Activated T-cell treated with anti-CD3 and anti-CD28 coated beads for 1 hour (primary cell): ENCODE data around the gene TMEM221.

Experiments used
- DNase-seq: peaks from one replicate; pipeline ENCODE4 v3.0.0-alpha.2; 2020; ENCODE audit warnings: low read depth

The TMEM221 gene

GRCh38 chr19:17405250-17406045 lies 43.0 kb downstream of the TMEM221 start, which contains the start of gene BST2:
Gene BST2, minus strand, starts transcription at chr19:17405630. Its CDS starts 55 bp downstream, at chr19:17405575.
- peak; percentile 27 for DNase-seq

GRCh38 chr19:17404621-17405249 lies 43.7 kb downstream of the TMEM221 start:
- DNase-seq: no peak

DNA sequence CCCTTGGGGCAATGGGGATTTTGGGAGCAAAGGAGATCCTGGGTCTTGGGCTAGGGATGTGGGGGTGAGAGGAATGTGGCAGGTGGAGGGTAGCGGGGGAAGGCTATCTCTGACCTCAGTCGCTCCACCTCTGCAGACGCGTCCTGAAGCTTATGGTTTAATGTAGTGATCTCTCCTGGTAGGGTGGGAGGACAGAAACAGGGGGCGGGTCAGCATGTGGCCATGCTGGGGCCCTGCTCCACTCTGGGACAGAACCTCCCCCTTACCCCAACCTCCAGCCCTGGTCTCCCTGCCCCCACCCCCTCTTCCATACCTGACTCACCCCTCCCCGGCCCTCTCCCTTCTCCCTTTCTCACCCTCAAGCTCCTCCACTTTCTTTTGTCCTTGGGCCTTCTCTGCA lies 44.5 kb downstream of the TMEM221 start:
- no peak for DNase-seq

GRCh38 chr19:17402982-17403855 lies 45.2 kb downstream of the TMEM221 start:
- DNase-seq: peak; percentile 51

- no peak for DNase-seq
Measured at GRCh38 chr19:17401628-17402027, 46.8 kb downstream of the TMEM221 start.

- DNase-seq: no peak
Measured at GRCh38 chr19:17398902-17399527, 49.5 kb downstream of the TMEM221 start.

GRCh38 chr19:17394891-17395415 lies 53.5 kb downstream of the TMEM221 start:
- peak; percentile 55 for DNase-seq

DNA sequence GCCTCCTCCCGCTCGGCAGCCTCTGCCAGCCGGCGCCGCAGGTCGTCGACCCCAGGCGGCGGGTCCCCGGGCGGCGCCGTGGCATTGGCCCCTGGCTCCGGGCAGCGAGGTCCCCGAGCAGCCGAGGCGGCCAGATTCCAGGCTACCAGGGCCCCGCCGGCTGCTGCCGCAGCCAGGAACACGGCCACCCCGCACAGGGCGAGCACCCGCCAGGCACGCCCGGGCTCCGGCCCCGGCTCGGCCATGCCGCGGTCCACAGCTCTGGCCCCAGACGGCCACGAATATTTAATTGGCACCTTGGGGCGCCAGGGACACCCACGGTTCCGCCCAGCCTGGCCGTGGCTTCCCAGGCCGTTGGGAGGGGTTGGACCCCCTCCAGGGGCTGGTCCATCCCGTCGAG lies 54.6 kb downstream of the TMEM221 start, which contains the start of gene CCDC194:
Gene CCDC194, minus strand, starts transcription at position 283 of the 400 bp plus-strand sequence. Its CDS starts 38 bp downstream, at position 245.
- no peak for DNase-seq

GRCh38 chr19:17393002-17393401 lies 55.5 kb downstream of the TMEM221 start:
- DNase-seq: no peak

GRCh38 chr19:17391371-17392151 lies 56.9 kb downstream of the TMEM221 start:
- no peak for DNase-seq

GRCh38 chr19:17390665-17391370 lies 57.6 kb downstream of the TMEM221 start:
- peak; percentile 84 for DNase-seq

DNA sequence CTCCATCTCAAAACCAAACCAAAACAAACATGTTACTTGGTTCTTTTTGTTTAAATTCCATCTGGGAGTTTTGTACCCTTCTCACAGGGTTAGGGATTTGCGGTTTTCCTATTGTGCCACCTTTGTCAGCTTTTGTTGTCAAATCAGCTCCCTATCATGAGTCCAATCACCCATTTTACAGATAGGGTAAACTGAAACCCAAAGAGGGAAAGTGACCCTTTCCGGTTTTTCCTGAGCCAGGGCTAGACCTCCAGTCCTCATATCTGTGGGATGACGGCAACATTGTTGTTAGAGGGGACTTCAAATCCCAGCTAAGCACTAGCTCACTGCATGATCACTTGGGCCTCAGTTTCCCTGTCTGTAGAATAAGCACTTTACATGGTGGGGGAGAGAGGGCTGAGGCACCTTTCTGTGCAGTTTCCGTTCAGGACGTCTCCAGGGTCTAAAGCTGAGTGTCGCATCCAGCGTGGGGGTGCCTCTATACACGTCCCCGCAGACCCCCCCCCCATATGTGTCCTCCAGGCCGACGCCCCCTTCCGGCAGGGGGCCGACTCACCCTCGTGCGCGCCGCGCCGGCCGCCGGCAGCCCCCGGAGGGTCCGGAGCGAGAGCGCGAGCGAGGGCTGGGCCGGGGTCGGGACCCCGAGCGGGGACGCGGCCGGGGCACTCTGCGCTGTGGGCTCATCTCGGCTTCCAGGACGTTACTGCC lies 58.4 kb downstream of the TMEM221 start:
- DNase-seq: no peak

DNA sequence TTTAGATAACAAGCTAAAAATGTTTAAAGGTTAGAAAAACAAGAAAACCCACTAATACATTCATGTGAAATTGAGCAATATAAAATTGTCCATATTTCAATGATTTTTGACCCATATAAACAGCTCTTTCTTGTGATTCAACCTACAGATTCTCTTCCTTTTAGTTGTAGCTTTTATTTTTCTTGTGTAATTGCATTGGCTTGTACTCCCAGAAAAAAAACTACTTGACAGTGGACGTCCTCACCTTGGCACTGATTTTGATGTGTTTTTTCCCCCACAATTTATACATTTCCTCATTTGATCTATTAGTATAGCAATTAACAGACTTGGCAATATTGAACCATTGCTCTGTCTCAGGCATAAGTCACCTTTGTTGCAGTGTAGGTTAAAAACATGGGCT lies 59.2 kb downstream of the TMEM221 start:
- no peak for DNase-seq

DNA sequence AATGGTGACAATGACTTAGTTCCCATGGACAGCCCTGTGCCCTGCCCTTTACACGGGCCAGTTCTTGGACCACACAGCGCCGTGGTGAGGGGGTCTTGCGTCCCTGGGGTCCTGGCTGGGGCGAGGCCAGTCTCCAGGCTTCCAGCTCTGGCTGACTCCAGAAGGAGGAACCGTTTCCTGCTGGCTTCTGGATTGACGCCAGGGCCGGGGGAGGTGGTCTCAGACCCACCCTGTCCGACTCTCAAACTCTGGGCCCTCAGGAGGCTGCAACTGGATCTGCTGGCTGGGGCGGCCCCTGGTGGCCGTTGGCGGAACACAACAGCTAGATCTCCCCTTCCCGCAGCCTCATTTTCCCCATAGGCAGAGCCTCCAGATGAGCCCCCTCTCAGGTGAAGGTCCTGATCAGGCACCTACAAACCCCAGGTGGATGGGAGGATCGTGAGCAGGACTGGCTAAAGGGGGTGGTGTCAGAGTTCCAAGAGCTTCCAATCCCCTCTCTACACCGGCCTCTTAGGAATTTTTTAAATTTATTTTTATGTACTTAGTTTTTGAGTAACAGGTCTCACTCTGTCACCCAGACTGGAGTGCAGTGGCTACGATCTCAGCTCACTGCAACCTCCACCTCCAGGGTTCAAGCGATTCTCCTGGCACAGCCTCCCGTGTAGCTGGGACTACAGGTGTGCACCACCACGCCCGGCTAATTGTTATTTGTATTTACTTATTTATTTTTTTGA lies 62.4 kb downstream of the TMEM221 start:
- DNase-seq: peak; percentile 58
